Right atrium auricular region (tissue), 2 donors: ENCODE measurements around the gene TRAK1. TPM values are rescaled to one million over a fixed set of nuclear protein-coding genes. Genes with fewer than 3 reads are reported as not detected.
A peak's percentile ranks its signal among the peaks of the same experiment; 100 is the strongest.

Experiments
- DNase-seq: peaks from one replicate; pipeline ENCODE4 v3.0.0-alpha.2; 2019; ENCODE audit warnings: low spot score
- H3K27ac ChIP-seq, 2 donors: fragments of 200-600 bp; sonication (generic); 1 replicate in 1 of 2; 2 replicates in 1 of 2; pipeline ENCODE4 v1.5.1; 2016 to 2019
- H3K27me3 ChIP-seq, 2 donors: fragments of 200-600 bp; sonication (generic); one replicate each; pipeline versions ENCODE4 v1.5.1 to v1.6.0; 2017 to 2019
- H3K36me3 ChIP-seq: fragments of 200-600 bp; sonication (generic); one replicate; pipeline ENCODE4 v1.5.1; 2016
- H3K4me1 ChIP-seq, 2 donors: fragments of 200-600 bp; sonication (generic); one replicate each; pipeline versions ENCODE4 v1.5.1 to v1.6.0; 2017 to 2019
- H3K4me3 ChIP-seq, 2 donors: fragments of 200-600 bp; sonication (generic); 1 replicate in 1 of 2; 2 replicates in 1 of 2; pipeline ENCODE4 v1.5.1; 2017 to 2019; ENCODE audit warnings: mild to moderate bottlenecking in 1 of 2, moderate library complexity in 1 of 2
- H3K9me3 ChIP-seq, 2 donors: fragments of 200-600 bp; sonication (generic); one replicate each; pipeline ENCODE4 v1.5.1; 2019
- CTCF ChIP-seq, 2 donors: fragments of 200-600 bp; sonication (generic); IDR thresholded peaks; one replicate each; pipeline ENCODE4 v1.5.1; 2019; ENCODE audit warnings: antibody characterized with exemption in 2 of 2
- total RNA-seq, 2 donors: library from RNA; depleted of rRNA; stranded (reverse); fragments of >200 nt; gene quantifications; one replicate each; pipeline ENCODE4 v1.1.0, GENCODE V29; 2016

The TRAK1 gene
- total RNA-seq, 2 donors from 2014 or later, result 172 to 259 TPM

GRCh38 chr3:42173307-42173706 is 82.2 kb downstream of the TRAK1 start:
- DNase-seq, result no peak
- no peak overlapping the region for H3K4me3 ChIP-seq
- no peaks in the 10 kb centered on the region for H3K9me3 ChIP-seq
- H3K4me1 ChIP-seq, result peaks cover 0 to 87% of the 10 kb centered on the region in 2 donors
- no peak overlapping the region for H3K27ac ChIP-seq
- no peak for TF ChIP-seq CTCF (IDR thresholded peaks at IDR 0.05)
- no peaks in the 10 kb centered on the region for H3K36me3 ChIP-seq
- H3K27me3 ChIP-seq, result no peaks in the 10 kb centered on the region

GRCh38 chr3:42174679-42175385 is 83.7 kb downstream of the TRAK1 start:
- H3K4me1 ChIP-seq, result peaks cover 0 to 90% of the 10 kb centered on the region in 2 donors

GRCh38 chr3:42175386-42176240 is 84.5 kb downstream of the TRAK1 start:
- Histone ChIP-seq H3K27ac (peak overlapping the region in 1 of 2 donors; percentile 25), H3K9me3 (no peaks in the 10 kb centered on the region), H3K4me1 (peaks cover 0 to 90% of the 10 kb centered on the region in 2 donors), H3K36me3 (no peaks in the 10 kb centered on the region), H3K27me3 (no peaks in the 10 kb centered on the region), H3K4me3 (no peak overlapping the region)
- TF ChIP-seq CTCF (IDR thresholded peaks at IDR 0.05), result no peak
- DNase-seq, result no peak

More at GRCh38 chr3:42174679-42175385, 83.7 kb downstream of the TRAK1 start:
- no peak for TF ChIP-seq CTCF (IDR thresholded peaks at IDR 0.05)
- H3K4me3 ChIP-seq, result no peak overlapping the region
- H3K36me3 ChIP-seq, result no peaks in the 10 kb centered on the region
- no peaks in the 10 kb centered on the region for H3K27me3 ChIP-seq
- no peaks in the 10 kb centered on the region for H3K9me3 ChIP-seq
- DNase-seq, result no peak
- H3K27ac ChIP-seq, result peak overlapping the region in 1 of 2 donors; percentile 4

- DNase-seq, result no peak
- H3K27me3 ChIP-seq, result no peaks in the 10 kb centered on the region
- peaks cover 0 to 88% of the 10 kb centered on the region in 2 donors for H3K4me1 ChIP-seq
- no peaks in the 10 kb centered on the region for H3K36me3 ChIP-seq
- H3K4me3 ChIP-seq, result no peak overlapping the region
- peak overlapping the region in 1 of 2 donors; percentile 25 for H3K27ac ChIP-seq
- no peaks in the 10 kb centered on the region for H3K9me3 ChIP-seq
- TF ChIP-seq CTCF (IDR thresholded peaks at IDR 0.05), result no peak
Observed at GRCh38 chr3:42176242-42177034, 85.3 kb downstream of the TRAK1 start.

GRCh38 chr3:42177068-42177800 is 86.1 kb downstream of the TRAK1 start:
- no peaks in the 10 kb centered on the region for H3K36me3 ChIP-seq
- peak overlapping the region; percentile 63 to 77 for H3K27ac ChIP-seq
- no peak for DNase-seq
- no peaks in the 10 kb centered on the region for H3K9me3 ChIP-seq
- H3K4me1 ChIP-seq, result peaks cover 0 to 83% of the 10 kb centered on the region in 2 donors
- no peak overlapping the region for H3K4me3 ChIP-seq
- TF ChIP-seq CTCF (IDR thresholded peaks at IDR 0.05), result no peak
- H3K27me3 ChIP-seq, result no peaks in the 10 kb centered on the region
